ENCODE measurements around the gene KCNA1.
"Not testable (repeated sequence)": the region's sequence is repeated elsewhere in the genome, so short reads cannot be mapped to it uniquely, and the experiment has no call there.

The KCNA1 gene

DNA sequence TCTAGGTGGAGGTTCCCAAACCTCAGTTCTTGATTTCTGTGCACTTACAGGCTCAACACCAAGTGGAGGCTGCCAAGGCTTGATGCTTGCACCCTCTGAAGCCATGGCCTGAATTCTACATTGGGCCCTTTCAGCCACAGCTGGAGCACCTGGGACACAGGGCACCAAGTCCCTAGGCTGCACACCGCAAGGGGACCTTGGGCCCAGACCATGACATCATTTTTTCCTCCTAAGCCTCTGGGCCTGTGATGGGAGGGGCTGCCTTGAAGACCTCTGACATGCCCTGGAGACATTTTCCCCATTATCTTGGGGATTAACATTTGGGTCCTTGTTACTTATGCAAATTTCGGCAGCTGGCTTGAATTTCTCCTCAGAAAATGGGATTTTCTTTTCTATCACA is 30.2 kb upstream of the KCNA1 start:
- peaks cover 16% of the 10 kb centered on the region for H3K27me3 ChIP-seq (ENCODE audit: control insufficient read depth, insufficient read depth, low read length)
- not testable (repeated sequence) for H3K4me3 ChIP-seq (ENCODE audit: low read depth, low read length)

DNA sequence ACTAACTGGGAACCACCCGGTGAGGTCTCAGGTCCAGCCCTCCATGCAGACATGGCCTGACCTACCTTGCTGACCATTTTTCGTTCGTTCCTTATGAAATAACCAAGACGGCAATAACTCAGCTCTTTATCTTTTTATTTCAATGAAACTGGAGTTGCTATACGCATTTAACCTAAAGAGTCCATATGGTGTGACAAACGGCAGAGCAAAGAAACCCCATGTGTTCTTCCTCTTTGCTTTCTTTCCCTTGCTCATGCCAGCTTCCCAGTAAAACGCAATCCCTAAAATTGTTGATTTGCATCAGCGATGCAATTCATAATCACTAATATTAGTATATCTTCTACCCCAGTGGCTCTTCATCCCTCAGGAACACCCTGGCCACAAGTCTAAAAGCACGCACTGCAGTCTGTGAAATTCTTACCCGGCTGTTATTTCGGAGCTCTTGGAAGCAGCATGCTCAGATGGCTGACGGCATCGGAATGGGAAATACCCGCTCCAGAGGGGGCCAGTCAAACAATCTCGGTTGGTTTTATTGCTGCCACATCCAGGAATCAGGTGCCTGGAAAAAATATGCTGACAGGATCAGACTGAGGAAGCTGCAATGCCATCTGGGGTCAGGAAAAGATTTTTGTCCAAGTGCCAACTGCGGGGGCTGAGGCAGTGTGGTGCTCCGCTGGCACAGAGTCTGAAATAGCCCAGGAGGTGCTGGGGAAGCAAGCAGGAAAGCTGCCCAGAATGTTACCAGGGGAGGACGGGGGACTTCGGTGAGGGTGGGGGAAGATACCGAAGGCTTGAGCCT is 28.2 kb upstream of the KCNA1 start:
- no peaks in the 10 kb centered on the region for H3K4me1 ChIP-seq (ENCODE audit: control insufficient read depth, insufficient read depth, low read length)
- H3K9ac ChIP-seq (ENCODE audit: low read length) = no peak overlapping the region
- peaks cover 13% of the 10 kb centered on the region for H3K27me3 ChIP-seq (ENCODE audit: control insufficient read depth, insufficient read depth, low read length)
- no peak overlapping the region for H3K27ac ChIP-seq (ENCODE audit: low read depth, low read length)
- peaks cover 38% of the 10 kb centered on the region for H3K9me3 ChIP-seq (ENCODE audit: control insufficient read depth, insufficient read depth, low read depth, low read length)
- no peak overlapping the region for H3K4me3 ChIP-seq (ENCODE audit: low read depth, low read length)
- H3K36me3 ChIP-seq (ENCODE audit: control insufficient read depth, insufficient read depth, low read length) = no peaks in the 10 kb centered on the region

More for the DNA sequence above, 30.2 kb upstream of the KCNA1 start:
- not testable (repeated sequence) for H3K27ac ChIP-seq (ENCODE audit: low read depth, low read length); H3K4me1 ChIP-seq (ENCODE audit: control insufficient read depth, insufficient read depth, low read length); H3K36me3 ChIP-seq (ENCODE audit: control insufficient read depth, insufficient read depth, low read length); H3K9ac ChIP-seq (ENCODE audit: low read length)
- peaks cover 38% of the 10 kb centered on the region for H3K9me3 ChIP-seq (ENCODE audit: control insufficient read depth, insufficient read depth, low read depth, low read length)

DNA sequence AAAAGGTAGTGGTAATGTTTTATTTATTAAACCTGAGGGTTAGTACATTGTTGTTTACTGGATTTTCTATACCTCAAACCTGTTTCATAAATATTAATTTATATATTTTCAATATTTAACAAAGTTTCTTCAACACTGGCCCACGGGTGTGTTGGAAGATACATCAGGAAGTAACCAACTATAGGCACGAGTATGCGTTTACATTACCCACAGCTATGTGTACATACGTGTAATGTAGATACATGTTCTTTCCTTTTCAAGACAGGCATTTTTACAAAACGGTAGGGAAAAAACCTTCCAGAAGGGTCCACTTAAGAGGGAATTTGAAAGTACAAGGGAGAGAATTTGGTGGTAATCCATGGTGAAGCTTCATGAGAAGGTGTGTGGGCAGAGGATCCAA is 17.8 kb upstream of the KCNA1 start:
- no peak overlapping the region for H3K27ac ChIP-seq (ENCODE audit: low read depth, low read length)
- peaks cover 45% of the 10 kb centered on the region for H3K27me3 ChIP-seq (ENCODE audit: control insufficient read depth, insufficient read depth, low read length)
- H3K4me1 ChIP-seq (ENCODE audit: control insufficient read depth, insufficient read depth, low read length) = no peaks in the 10 kb centered on the region
- no peaks in the 10 kb centered on the region for H3K9me3 ChIP-seq (ENCODE audit: control insufficient read depth, insufficient read depth, low read depth, low read length)
- no peak overlapping the region for H3K9ac ChIP-seq (ENCODE audit: low read length)
- no peak overlapping the region for H3K4me3 ChIP-seq (ENCODE audit: low read depth, low read length)
- no peaks in the 10 kb centered on the region for H3K36me3 ChIP-seq (ENCODE audit: control insufficient read depth, insufficient read depth, low read length)

GRCh38 chr12:4892418-4892817 is 17.3 kb upstream of the KCNA1 start:
- H3K4me1 ChIP-seq (ENCODE audit: control insufficient read depth, insufficient read depth, low read length) = no peaks in the 10 kb centered on the region
- H3K27me3 ChIP-seq (ENCODE audit: control insufficient read depth, insufficient read depth, low read length) = peaks cover 50% of the 10 kb centered on the region
- no peak overlapping the region for H3K9ac ChIP-seq (ENCODE audit: low read length)
- no peaks in the 10 kb centered on the region for H3K36me3 ChIP-seq (ENCODE audit: control insufficient read depth, insufficient read depth, low read length)
- no peak overlapping the region for H3K27ac ChIP-seq (ENCODE audit: low read depth, low read length)
- H3K9me3 ChIP-seq (ENCODE audit: control insufficient read depth, insufficient read depth, low read depth, low read length) = no peaks in the 10 kb centered on the region
- H3K4me3 ChIP-seq (ENCODE audit: low read depth, low read length) = no peak overlapping the region

DNA sequence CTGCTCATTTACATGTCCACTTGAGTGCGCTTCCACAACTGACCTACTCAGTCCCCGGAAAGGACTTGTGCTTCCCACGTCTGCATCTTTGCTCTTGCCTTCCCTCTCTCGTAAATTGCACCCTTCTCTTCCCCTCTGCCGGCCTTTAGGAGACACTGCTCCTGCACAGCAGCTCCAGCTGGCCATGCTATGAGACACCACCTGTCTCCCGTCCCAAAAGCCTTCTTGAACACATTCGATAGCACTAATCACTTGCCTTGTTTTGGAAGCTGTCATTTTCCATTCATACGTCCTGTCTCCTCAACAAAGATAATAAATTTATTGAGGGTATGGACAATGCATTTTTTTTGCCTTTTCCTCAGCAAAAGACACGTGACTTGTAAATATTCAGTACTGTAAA is 15.7 kb upstream of the KCNA1 start:
- H3K27me3 ChIP-seq (ENCODE audit: control insufficient read depth, insufficient read depth, low read length) = peaks cover 41% of the 10 kb centered on the region
- no peaks in the 10 kb centered on the region for H3K4me1 ChIP-seq (ENCODE audit: control insufficient read depth, insufficient read depth, low read length)
- H3K9me3 ChIP-seq (ENCODE audit: control insufficient read depth, insufficient read depth, low read depth, low read length) = no peaks in the 10 kb centered on the region

GRCh38 chr12:4899364-4899763 is 10.3 kb upstream of the KCNA1 start:
- Histone ChIP-seq H3K27ac (ENCODE audit: low read depth, low read length) (no peak overlapping the region), H3K4me3 (ENCODE audit: low read depth, low read length) (no peak overlapping the region), H3K27me3 (ENCODE audit: control insufficient read depth, insufficient read depth, low read length) (peaks cover 37% of the 10 kb centered on the region), H3K4me1 (ENCODE audit: control insufficient read depth, insufficient read depth, low read length) (no peaks in the 10 kb centered on the region), H3K9me3 (ENCODE audit: control insufficient read depth, insufficient read depth, low read depth, low read length) (no peaks in the 10 kb centered on the region), H3K36me3 (ENCODE audit: control insufficient read depth, insufficient read depth, low read length) (no peaks in the 10 kb centered on the region), H3K9ac (ENCODE audit: low read length) (no peak overlapping the region)

More for the DNA sequence above, 15.7 kb upstream of the KCNA1 start:
- Histone ChIP-seq H3K36me3 (ENCODE audit: control insufficient read depth, insufficient read depth, low read length) (no peaks in the 10 kb centered on the region), H3K27ac (ENCODE audit: low read depth, low read length) (no peak overlapping the region), H3K4me3 (ENCODE audit: low read depth, low read length) (no peak overlapping the region), H3K9ac (ENCODE audit: low read length) (no peak overlapping the region)

- no peak overlapping the region for H3K27ac ChIP-seq (ENCODE audit: low read depth, low read length)
- H3K36me3 ChIP-seq (ENCODE audit: control insufficient read depth, insufficient read depth, low read length) = no peaks in the 10 kb centered on the region
- H3K9ac ChIP-seq (ENCODE audit: low read length) = no peak overlapping the region
- H3K4me1 ChIP-seq (ENCODE audit: control insufficient read depth, insufficient read depth, low read length) = no peaks in the 10 kb centered on the region
- no peak overlapping the region for H3K4me3 ChIP-seq (ENCODE audit: low read depth, low read length)
- H3K27me3 ChIP-seq (ENCODE audit: control insufficient read depth, insufficient read depth, low read length) = peaks cover 45% of the 10 kb centered on the region
- H3K9me3 ChIP-seq (ENCODE audit: control insufficient read depth, insufficient read depth, low read depth, low read length) = no peaks in the 10 kb centered on the region
Measured at GRCh38 chr12:4900327-4900726, 9.4 kb upstream of the KCNA1 start.

- Histone ChIP-seq H3K9ac (ENCODE audit: low read length) (no peak overlapping the region), H3K27me3 (ENCODE audit: control insufficient read depth, insufficient read depth, low read length) (peaks cover 82% of the 10 kb centered on the region), H3K27ac (ENCODE audit: low read depth, low read length) (no peak overlapping the region), H3K4me1 (ENCODE audit: control insufficient read depth, insufficient read depth, low read length) (peaks cover 7% of the 10 kb centered on the region; the same call in 1 of the 2 replicates), H3K4me3 (ENCODE audit: low read depth, low read length) (no peak overlapping the region), H3K9me3 (ENCODE audit: control insufficient read depth, insufficient read depth, low read depth, low read length) (no peaks in the 10 kb centered on the region), H3K36me3 (ENCODE audit: control insufficient read depth, insufficient read depth, low read length) (no peaks in the 10 kb centered on the region)
Measured at GRCh38 chr12:4905316-4905715, 4.4 kb upstream of the KCNA1 start.

GRCh38 chr12:4908684-4909409 is 858 bp upstream of the KCNA1 start:
- Histone ChIP-seq H3K36me3 (ENCODE audit: control insufficient read depth, insufficient read depth, low read length) (no peaks in the 10 kb centered on the region), H3K9ac (ENCODE audit: low read length) (no peak overlapping the region), H3K27me3 (ENCODE audit: control insufficient read depth, insufficient read depth, low read length) (peaks cover 97% of the 10 kb centered on the region), H3K4me3 (ENCODE audit: low read depth, low read length) (peak overlapping the region; percentile 65), H3K9me3 (ENCODE audit: control insufficient read depth, insufficient read depth, low read depth, low read length) (peaks cover 5% of the 10 kb centered on the region; the same call in 1 of the 2 replicates), H3K27ac (ENCODE audit: low read depth, low read length) (no peak overlapping the region), H3K4me1 (ENCODE audit: control insufficient read depth, insufficient read depth, low read length) (peaks cover 11% of the 10 kb centered on the region)

DNA sequence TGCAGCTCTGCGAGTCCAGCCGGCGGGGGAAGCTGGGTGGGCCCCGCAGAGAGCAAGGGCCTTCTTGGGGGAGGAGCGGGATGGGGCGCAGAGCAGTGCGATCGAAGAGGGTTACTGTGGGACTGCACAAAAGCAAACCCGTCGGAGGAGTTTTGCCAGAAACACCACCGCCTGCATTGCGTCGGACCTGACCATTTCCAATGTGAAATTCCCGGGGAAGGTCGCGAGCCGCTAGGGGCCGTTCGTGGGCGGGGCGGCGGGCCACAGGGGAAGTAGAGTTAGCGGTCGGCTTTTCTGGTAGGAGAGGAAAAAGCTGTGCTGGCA is 333 bp upstream of the KCNA1 start:
- H3K4me1 ChIP-seq (ENCODE audit: control insufficient read depth, insufficient read depth, low read length) = peaks cover 11% of the 10 kb centered on the region
- peaks cover 98% of the 10 kb centered on the region for H3K27me3 ChIP-seq (ENCODE audit: control insufficient read depth, insufficient read depth, low read length)
- H3K4me3 ChIP-seq (ENCODE audit: low read depth, low read length) = peak overlapping the region; percentile 65
- no peaks in the 10 kb centered on the region for H3K36me3 ChIP-seq (ENCODE audit: control insufficient read depth, insufficient read depth, low read length)
- H3K9ac ChIP-seq (ENCODE audit: low read length) = no peak overlapping the region
- no peak overlapping the region for H3K27ac ChIP-seq (ENCODE audit: low read depth, low read length)
- peaks cover 5% of the 10 kb centered on the region; the same call in 1 of the 2 replicates for H3K9me3 ChIP-seq (ENCODE audit: control insufficient read depth, insufficient read depth, low read depth, low read length)
